SK-N-MC (cell line): Measurements from ENCODE around the gene ZC2HC1B.
"Not testable (repeated sequence)": the region's sequence is repeated elsewhere in the genome, so short reads cannot be mapped to it uniquely, and the experiment has no call there.

Experiments used
- DNase-seq: peaks from one replicate; pipeline ENCODE4 v3.0.0-alpha.2; 2011; ENCODE audit warnings: low read depth, low spot score
- H3K27ac ChIP-seq: fragments of 200-600 bp; sonication (generic); 2 replicates; pipeline ENCODE4 v1.5.1; 2016; ENCODE audit warnings: mixed run types
- H3K36me3 ChIP-seq: fragments of 200-600 bp; sonication (generic); 2 replicates; pipeline ENCODE4 v1.6.1; 2017; ENCODE audit warnings: antibody characterized with exemption, low read length, mixed read lengths; ENCODE audit not compliant: insufficient read depth
- H3K4me3 ChIP-seq: fragments of 200-600 bp; sonication (generic); 2 replicates; pipeline ENCODE4 v1.5.1; 2016
- H3K9ac ChIP-seq: fragments of 200-600 bp; sonication (generic); 2 replicates; pipeline ENCODE4 v1.8.0; 2017; ENCODE audit warnings: mixed run types, mixed read lengths; ENCODE audit not compliant: insufficient read length
- H3K9me3 ChIP-seq: fragments of 200-600 bp; sonication (generic); 2 replicates; pipeline ENCODE4 v1.6.1; 2017; ENCODE audit warnings: low read depth, mild to moderate bottlenecking, antibody characterized with exemption, low read length, moderate library complexity, mixed read lengths
- EZH2 ChIP-seq: fragments of 200-600 bp; sonication (generic); IDR thresholded peaks from one replicate; pipeline ENCODE4 v1.6.1; 2017; ENCODE audit warnings: antibody characterized with exemption
- FOXP2 ChIP-seq: optimal IDR thresholded peaks from 2 replicates; pipeline ENCODE3; 2011; ENCODE audit warnings: mild to moderate bottlenecking, moderate library complexity; ENCODE audit not compliant: insufficient read depth; ENCODE audit errors: extremely low read length, control extremely low read depth
- POLR2AphosphoS5 ChIP-seq: IDR thresholded peaks from 2 replicates; pipeline ENCODE4 v1.6.1; 2012; ENCODE audit warnings: mild to moderate bottlenecking, low read depth, low read length, borderline replicate concordance

The ZC2HC1B gene

DNA sequence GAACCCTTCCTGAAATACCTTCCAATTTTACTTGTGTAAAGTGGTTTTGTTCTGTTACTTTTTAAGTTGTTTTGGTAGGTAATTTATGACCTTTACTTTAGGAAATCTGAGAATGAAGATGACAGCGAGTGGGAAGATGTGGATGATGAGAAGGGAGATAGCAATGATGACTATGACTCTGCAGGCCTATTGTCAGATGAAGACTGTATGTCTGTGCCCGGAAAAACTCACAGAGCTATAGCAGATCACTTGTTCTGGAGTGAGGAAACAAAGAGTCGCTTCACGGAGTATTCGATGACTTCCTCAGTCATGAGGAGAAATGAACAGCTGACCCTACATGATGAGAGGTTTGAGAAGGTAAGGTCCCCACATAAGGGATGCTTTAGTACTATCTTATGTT is 6.6 kb upstream of the ZC2HC1B start:
- no peak overlapping the region for H3K4me3 ChIP-seq
- TF ChIP-seq FOXP2 (no peak), POLR2AphosphoS5 (no peak), EZH2 (no peak)
- DNase-seq = no peak
- no peak overlapping the region for H3K9ac ChIP-seq
- no peak overlapping the region for H3K27ac ChIP-seq
- no peaks in the 10 kb centered on the region for H3K9me3 ChIP-seq
- H3K36me3 ChIP-seq = peaks cover 75% of the 10 kb centered on the region

DNA sequence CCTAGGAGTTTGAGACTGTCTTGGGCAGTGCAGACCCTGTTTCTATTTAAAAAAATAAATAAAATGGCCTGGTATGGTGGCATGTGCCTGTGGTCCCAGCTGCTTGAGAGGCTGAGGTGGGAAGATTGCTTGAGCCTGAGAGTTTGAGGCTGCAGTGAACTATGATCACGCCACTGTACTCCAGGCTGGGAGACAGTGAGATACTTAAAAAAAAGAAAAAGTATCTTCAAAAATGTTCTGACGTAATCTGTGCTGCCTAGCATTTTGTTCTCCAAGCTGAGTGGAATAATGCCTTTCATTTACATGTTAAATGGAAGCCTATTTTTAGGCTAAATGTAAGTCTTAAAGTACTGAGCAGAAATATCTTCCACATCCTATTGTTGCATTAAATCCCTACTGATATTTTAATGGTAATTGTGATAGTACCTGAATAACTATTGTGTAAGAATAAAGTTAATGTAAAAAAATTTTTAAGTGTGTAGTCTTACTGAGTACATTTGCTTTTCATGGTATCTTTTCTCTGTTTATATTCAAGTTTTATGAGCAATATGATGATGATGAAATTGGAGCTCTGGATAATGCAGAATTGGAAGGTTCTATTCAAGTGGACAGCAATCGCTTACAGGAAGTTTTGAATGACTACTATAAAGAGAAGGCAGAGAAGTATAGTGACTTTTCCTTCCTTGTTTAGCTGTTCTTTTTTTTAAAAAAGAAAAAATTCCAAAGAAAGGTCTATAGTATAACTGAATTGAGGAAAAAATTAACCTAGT is 4.2 kb upstream of the ZC2HC1B start:
- no peak for TF ChIP-seq POLR2AphosphoS5
- TF ChIP-seq EZH2 = no peak
- Histone ChIP-seq H3K36me3 (peaks cover 94% of the 10 kb centered on the region), H3K4me3 (no peak overlapping the region)

DNA sequence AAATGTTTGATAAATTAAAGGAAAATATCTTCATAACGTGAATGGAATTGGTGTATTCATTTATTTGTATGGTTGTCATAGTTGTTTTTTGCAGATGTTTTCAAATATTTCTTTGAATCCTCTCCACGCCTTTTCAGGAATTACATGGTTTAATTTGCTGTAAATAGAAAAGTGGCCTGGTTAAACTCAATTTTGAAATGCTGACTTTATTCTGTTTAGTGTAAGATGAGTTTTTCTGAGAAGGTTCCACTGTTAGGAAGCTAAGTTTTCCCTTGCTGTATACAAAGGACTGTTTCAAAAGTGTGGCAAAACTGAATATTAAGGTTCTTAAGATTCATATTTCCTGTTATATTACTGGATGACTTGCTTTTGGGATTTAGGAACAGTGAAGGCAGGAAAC is 503 bp upstream of the ZC2HC1B start:
- Histone ChIP-seq H3K9me3 (no peaks in the 10 kb centered on the region), H3K4me3 (no peak overlapping the region), H3K36me3 (peaks cover 66% of the 10 kb centered on the region), H3K9ac (no peak overlapping the region), H3K27ac (no peak overlapping the region)
- TF ChIP-seq FOXP2 (no peak), POLR2AphosphoS5 (no peak), EZH2 (no peak)
- no peak for DNase-seq

More for the DNA sequence above, 4.2 kb upstream of the ZC2HC1B start:
- Histone ChIP-seq H3K9ac (no peak overlapping the region), H3K27ac (no peak overlapping the region), H3K9me3 (no peaks in the 10 kb centered on the region)
- DNase-seq = no peak

DNA sequence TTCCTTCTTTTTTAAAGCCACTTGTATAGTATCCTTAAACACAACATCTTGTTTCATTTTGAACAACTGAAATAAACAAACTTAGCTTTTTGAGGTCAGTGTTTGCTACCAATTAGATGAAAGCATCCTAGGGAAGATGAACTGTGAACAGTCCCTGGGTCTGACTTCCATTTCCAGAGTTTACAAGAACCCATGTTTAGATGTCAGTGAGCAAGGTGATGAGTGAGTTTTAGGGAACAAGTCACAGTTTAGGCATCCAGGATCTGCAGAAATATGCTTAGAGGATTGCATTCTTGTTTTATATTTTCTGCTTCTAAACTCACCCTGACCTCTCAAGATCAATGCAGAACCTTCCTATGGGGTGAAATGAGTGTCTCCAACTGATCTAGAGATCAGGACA is 3.0 kb downstream of the ZC2HC1B start:
- TF ChIP-seq EZH2 (no peak), FOXP2 (no peak), POLR2AphosphoS5 (no peak)
- Histone ChIP-seq H3K36me3 (peaks cover 33% of the 10 kb centered on the region), H3K9me3 (no peaks in the 10 kb centered on the region), H3K9ac (no peak overlapping the region), H3K27ac (no peak overlapping the region), H3K4me3 (no peak overlapping the region)
- DNase-seq = no peak

DNA sequence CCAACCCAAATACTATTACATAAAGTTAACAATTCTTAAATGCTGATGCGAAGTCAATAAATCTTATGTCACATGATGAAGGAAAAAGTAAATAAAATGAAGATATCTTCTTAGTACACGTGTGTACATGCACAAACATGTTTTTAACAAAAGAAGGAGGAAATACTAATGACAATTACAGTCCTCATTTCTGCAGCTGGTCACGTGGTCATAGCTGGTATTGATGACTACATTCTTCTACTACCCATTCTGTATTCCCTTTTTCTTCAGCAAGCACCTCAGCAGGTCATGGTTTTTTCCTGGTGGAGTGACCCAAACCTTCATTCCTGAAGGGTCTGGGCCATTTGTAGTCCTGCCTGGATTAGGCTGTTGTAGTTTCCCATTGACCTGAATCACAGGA is 4.5 kb downstream of the ZC2HC1B start:
- not testable (repeated sequence) for H3K27ac ChIP-seq, H3K4me3 ChIP-seq, DNase-seq, H3K9ac ChIP-seq, H3K9me3 ChIP-seq
- peaks cover 20% of the 10 kb centered on the region for H3K36me3 ChIP-seq

DNA sequence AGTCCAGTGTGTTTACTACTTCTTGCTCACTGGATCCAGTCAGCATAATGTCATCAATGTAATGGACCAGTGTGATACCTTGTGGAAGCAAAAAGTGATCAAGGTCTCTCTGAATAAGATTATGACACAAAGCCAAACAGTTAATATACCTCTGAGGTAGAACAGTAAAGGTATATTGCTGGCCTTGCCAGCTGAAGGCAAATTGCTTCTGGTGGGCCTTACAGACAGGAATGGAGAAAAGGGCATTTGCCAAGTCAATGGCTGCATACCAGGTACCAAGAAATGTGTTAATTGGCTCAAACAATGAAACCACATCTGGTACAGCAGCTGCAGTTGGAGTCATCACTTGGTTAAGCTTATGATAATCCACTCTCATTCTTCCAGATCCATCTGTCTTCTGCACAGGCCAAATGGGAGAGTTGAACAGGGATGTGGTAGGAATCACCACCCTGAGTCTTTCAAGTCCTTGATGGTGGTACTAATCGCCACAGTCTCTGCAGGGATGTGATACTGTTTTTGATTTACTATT is 7.0 kb downstream of the ZC2HC1B start:
- not testable (repeated sequence) for H3K27ac ChIP-seq, DNase-seq, H3K36me3 ChIP-seq, H3K9me3 ChIP-seq, H3K4me3 ChIP-seq, H3K9ac ChIP-seq

DNA sequence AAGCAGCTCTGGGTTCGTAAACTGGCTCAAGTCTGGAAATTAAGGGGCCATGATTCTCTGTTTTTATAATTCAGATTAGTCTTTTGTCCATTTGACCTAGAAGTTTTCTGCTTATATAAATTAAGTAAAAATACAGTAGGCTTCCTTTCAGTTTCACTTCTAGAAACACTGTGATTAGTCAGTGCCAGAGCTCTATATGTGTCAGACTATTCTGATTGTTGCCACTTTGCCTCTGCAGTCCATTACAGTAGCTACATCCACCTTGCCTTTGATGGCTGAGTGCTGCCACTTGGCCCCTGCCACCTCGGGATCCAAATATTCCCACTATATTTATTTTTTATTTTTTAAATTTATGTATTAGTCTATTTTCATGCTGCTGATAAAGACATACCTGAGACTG is 7.9 kb downstream of the ZC2HC1B start:
- no peaks in the 10 kb centered on the region for H3K36me3 ChIP-seq
- no peak overlapping the region for H3K4me3 ChIP-seq
- TF ChIP-seq FOXP2 (no peak), EZH2 (no peak), POLR2AphosphoS5 (no peak)
- no peaks in the 10 kb centered on the region for H3K9me3 ChIP-seq
- no peak for DNase-seq
- H3K9ac ChIP-seq = no peak overlapping the region
- no peak overlapping the region for H3K27ac ChIP-seq

DNA sequence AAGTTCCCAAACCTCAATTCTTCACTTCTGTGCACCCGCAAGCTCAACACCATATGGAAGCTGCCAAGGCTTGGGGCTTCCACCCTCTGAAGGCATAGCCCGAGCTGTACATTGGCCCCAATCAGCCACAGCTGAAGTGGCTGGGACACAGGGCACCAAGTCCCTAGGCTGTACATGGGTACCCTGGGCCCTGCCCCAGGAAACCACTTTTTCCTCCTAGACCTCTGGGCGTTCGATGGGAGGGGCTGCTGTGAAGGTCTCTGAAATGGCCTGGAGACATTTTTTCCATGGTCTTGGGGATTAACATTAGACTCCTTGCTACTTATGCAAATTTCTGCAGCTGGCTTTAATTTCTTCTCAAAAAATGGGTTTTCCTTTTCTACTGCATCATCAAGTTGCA is 9.3 kb downstream of the ZC2HC1B start:
- H3K27ac ChIP-seq, H3K9ac ChIP-seq, H3K36me3 ChIP-seq, H3K9me3 ChIP-seq, H3K4me3 ChIP-seq, DNase-seq: not testable (repeated sequence)

DNA sequence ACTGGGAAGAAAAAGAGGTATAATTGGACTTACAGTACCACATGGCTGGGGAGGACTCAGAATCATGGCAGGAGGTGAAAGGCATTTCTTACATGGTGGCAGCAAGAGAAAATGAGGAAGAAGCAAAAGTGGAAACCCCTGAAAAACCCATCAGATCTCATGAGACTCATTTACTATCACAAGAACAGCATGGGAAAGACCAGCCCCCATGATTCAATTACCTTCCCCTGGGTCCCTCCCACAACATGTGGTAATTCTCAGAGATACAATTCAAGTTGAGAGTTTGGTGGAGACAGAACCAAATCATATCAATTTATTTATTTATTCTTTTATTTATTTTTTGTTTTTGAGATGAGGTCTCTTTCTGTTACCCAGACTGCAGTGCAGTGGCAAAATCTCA is 10.2 kb downstream of the ZC2HC1B start:
- DNase-seq, H3K27ac ChIP-seq, H3K9ac ChIP-seq, H3K4me3 ChIP-seq, H3K36me3 ChIP-seq, H3K9me3 ChIP-seq: not testable (repeated sequence)
